ENCODE results near the gene FBXL20.

FBXL20 gene

DNA sequence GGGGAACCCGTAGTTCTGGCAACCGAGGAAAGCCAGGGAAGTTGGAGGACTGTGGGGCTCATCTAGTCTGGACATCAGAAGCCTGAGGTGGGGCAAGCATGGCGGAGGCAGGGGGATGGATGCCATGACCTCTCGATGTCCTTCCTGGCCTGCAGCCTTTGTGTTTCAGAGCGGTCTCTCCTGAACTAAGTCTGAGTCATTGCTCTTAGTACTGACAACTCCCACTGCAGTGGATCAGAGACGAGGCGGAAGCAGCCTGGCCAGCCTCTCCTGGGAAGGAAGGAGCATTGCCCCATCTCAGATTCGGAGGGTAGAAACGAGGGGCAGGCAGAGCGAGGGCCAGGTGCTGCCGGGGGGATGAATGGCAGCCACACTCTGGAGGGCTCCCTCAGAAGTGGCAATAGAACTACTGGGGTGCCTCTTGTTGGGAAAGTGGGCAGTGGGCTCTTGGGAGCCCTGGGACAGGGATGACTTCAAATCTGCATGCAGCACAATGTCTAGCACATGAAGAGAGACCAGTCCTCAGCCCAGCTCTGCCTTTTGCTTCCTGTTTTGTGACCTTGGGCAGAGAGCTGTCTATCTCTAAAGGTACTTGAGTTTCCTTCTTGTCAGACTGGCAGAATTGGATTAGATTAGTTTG, 172.0 kb downstream of the FBXL20 start:
- TF ChIP-seq FOXP2 (optimal IDR thresholded peaks at IDR 0.05; ENCODE audit: borderline replicate concordance, extremely low read depth, extremely low read length, insufficient read depth): peak; percentile 54
- TF ChIP-seq, protein P1, sequence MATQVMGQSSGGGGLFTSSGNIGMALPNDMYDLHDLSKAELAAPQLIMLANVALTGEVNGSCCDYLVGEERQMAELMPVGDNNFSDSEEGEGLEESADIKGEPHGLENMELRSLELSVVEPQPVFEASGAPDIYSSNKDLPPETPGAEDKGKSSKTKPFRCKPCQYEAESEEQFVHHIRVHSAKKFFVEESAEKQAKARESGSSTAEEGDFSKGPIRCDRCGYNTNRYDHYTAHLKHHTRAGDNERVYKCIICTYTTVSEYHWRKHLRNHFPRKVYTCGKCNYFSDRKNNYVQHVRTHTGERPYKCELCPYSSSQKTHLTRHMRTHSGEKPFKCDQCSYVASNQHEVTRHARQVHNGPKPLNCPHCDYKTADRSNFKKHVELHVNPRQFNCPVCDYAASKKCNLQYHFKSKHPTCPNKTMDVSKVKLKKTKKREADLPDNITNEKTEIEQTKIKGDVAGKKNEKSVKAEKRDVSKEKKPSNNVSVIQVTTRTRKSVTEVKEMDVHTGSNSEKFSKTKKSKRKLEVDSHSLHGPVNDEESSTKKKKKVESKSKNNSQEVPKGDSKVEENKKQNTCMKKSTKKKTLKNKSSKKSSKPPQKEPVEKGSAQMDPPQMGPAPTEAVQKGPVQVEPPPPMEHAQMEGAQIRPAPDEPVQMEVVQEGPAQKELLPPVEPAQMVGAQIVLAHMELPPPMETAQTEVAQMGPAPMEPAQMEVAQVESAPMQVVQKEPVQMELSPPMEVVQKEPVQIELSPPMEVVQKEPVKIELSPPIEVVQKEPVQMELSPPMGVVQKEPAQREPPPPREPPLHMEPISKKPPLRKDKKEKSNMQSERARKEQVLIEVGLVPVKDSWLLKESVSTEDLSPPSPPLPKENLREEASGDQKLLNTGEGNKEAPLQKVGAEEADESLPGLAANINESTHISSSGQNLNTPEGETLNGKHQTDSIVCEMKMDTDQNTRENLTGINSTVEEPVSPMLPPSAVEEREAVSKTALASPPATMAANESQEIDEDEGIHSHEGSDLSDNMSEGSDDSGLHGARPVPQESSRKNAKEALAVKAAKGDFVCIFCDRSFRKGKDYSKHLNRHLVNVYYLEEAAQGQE (IDR thresholded peaks at IDR 0.05; ENCODE audit: insufficient read depth in 1 of 2, low read depth in 2 of 2, low read length in 2 of 2): no peak

DNA sequence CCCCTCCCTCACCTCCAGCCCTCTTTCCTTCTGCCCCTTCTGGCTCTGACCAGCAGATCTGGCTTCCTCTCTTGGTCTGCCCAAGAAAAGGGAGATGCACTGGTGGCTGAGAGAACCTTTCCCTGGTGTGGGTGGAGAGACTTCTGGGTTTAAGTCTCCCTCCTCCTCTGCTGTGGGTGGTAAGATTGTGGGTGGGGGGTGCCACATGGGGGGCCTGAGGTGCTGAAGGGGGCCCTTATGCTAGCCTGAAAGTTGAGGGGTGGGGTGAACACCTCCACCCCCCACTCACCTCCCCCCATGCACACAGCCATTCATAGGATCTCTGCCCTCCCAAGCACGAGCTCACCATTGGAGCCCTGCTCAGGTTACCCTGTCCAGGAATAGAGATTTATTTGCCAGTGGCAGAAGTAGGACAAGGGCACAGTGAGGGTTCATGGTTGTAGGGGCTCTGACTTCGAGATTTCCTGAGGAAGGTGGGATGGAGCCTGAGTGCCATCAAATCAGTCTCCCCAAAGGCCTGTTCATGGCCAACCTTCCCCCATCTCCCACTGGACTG, 174.0 kb downstream of the FBXL20 start:
- TF ChIP-seq, protein P1 (IDR thresholded peaks at IDR 0.05; ENCODE audit: insufficient read depth in 1 of 2, low read depth in 2 of 2, low read length in 2 of 2): no peak
- no peak for TF ChIP-seq TAF1 (IDR thresholded peaks at IDR 0.05; ENCODE audit: borderline replicate concordance, insufficient read depth, low read length)

DNA sequence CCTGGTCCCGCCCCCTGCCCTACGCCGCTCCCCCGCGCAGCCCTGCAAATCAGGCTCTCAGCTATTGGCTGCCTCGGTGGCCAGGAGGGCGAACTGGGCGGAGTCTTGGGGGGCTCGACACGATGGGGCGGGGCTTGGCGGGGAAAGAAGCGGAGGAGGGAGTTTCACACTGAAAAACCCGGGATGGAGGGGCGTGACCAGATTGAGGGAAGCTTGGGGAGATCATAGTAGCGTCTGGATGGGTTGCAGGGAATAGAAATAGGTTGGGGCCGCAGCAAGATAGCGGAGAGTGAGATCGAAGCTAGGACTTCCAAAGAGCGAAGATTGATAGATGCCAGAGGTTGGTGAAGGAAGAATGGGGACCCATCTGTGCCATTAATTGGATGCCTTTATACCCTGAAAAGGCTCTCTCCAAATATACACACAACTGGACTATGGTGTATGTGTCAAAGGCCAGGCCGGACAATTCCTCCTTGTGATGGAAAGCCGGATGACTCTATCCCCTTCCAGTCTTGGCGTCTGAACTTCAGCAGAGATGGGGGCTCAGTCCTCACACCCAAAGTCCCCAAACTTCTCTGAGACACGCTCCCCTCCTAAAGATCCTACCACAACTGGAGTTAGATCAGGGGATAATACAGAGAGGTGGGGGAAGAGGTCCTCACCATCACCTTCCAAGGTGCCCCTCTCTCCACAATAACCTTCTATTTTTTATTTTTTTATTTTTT, 175.3 kb downstream of the FBXL20 start:
- no peak for TF ChIP-seq FOXP2 (optimal IDR thresholded peaks at IDR 0.05; ENCODE audit: borderline replicate concordance, extremely low read depth, extremely low read length, insufficient read depth)
- TF ChIP-seq, protein P1 (IDR thresholded peaks at IDR 0.05; ENCODE audit: insufficient read depth in 1 of 2, low read depth in 2 of 2, low read length in 2 of 2): no peak
- TF ChIP-seq POLR2AphosphoS5 (IDR thresholded peaks at IDR 0.05; ENCODE audit: low read depth, low read length): no peak
- no peak for TF ChIP-seq SIN3A (IDR thresholded peaks at IDR 0.05; ENCODE audit: borderline replicate concordance, insufficient read depth, low read length)
- no peak for TF ChIP-seq TAF1 (IDR thresholded peaks at IDR 0.05; ENCODE audit: borderline replicate concordance, insufficient read depth, low read length)

DNA sequence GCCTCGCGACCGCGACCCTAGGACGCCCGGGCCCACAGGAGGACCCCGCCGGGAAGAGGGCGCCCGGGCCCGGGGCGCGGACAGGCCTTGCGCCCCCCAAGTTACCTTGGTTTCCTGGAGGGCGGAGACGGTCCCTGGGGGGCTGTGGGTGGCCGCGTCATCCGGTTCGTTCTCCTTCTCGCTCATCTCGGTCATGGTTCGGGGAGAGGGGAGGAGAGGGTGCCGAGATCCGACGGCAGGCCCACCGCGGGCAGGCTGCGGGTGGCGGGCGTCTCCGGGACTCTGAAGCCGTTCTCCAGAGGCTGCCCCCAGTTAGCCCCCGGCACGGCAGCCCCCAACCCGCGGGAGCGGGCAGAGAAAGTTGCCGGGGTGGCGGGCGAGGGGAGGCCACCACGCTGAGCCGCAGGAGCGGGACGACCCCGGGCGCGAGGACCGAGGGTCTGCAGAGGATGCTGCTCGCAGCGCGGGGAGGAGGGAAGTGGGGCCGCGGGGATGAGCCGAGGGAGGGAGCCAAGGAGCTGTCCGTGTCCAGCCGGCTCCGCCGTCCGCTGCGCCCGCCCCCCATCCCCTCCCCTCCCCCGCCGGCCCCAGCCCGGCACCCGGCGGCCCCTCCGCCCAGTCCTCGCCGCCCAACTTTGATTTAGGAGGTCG, 176.0 kb downstream of the FBXL20 start, which contains the start of gene STAC2:
Gene STAC2 (minus strand): TSS at position 638 of the 651 bp plus-strand sequence. CDS start 443 bp downstream, at position 195.
- TF ChIP-seq FOXP2 (optimal IDR thresholded peaks at IDR 0.05; ENCODE audit: borderline replicate concordance, extremely low read depth, extremely low read length, insufficient read depth): no peak
- no peak for TF ChIP-seq TAF1 (IDR thresholded peaks at IDR 0.05; ENCODE audit: borderline replicate concordance, insufficient read depth, low read length)
- no peak for TF ChIP-seq SIN3A (IDR thresholded peaks at IDR 0.05; ENCODE audit: borderline replicate concordance, insufficient read depth, low read length)
- TF ChIP-seq, protein P1 (IDR thresholded peaks at IDR 0.05; ENCODE audit: insufficient read depth in 1 of 2, low read depth in 2 of 2, low read length in 2 of 2): 0 out of 4 replicates have a peak, but pooled peaks of 1 of the 2 experiments have one; percentile 20
- TF ChIP-seq POLR2AphosphoS5 (IDR thresholded peaks at IDR 0.05; ENCODE audit: low read depth, low read length): no peak

All from PFSK-1 (cell line).